CD4-positive, alpha-beta T cell treated with Interleukin-1 beta for 1 hour (primary cell): Measurements from ENCODE around the gene EHMT1.
"Not testable (repeated sequence)": the region's sequence is repeated elsewhere in the genome, so short reads cannot be mapped to it uniquely, and the experiment has no call there.

ENCODE experiments used
- DNase-seq, 2 donors: peaks; one replicate each; pipeline ENCODE4 v3.0.0-alpha.2; 2020 to 2022

Gene EHMT1

GRCh38 chr9:137834846-137835546, 216.2 kb downstream of the EHMT1 start:
- DNase-seq, result no peak

GRCh38 chr9:137836151-137836830, 217.5 kb downstream of the EHMT1 start:
- no peak for DNase-seq

GRCh38 chr9:137836831-137837241, 218.0 kb downstream of the EHMT1 start:
- no peak for DNase-seq

- no peak for DNase-seq
Observed at GRCh38 chr9:137837345-137838278, 218.8 kb downstream of the EHMT1 start.

GRCh38 chr9:137838576-137838975, 219.8 kb downstream of the EHMT1 start:
- DNase-seq, result no peak

- no peak for DNase-seq
Observed at GRCh38 chr9:137843355-137843754, 224.6 kb downstream of the EHMT1 start.

GRCh38 chr9:137851516-137852267, 232.9 kb downstream of the EHMT1 start:
- no peak for DNase-seq

GRCh38 chr9:137853392-137853995, 234.7 kb downstream of the EHMT1 start:
- DNase-seq, result no peak

- DNase-seq, result no peak
Observed at GRCh38 chr9:137860361-137860760, 241.6 kb downstream of the EHMT1 start.

- no peak for DNase-seq
Observed at GRCh38 chr9:137865581-137866145, 246.9 kb downstream of the EHMT1 start.

- no peak for DNase-seq
Observed at GRCh38 chr9:137866226-137867141, 247.7 kb downstream of the EHMT1 start.

- DNase-seq, result no peak
Observed at GRCh38 chr9:137870432-137870831, 251.6 kb downstream of the EHMT1 start.

GRCh38 chr9:137872296-137872695, 253.5 kb downstream of the EHMT1 start:
- DNase-seq, result no peak

- DNase-seq, result no peak
Observed at GRCh38 chr9:137873408-137873807, 254.6 kb downstream of the EHMT1 start.

GRCh38 chr9:137873858-137874362, 255.1 kb downstream of the EHMT1 start:
- no peak for DNase-seq

GRCh38 chr9:137875354-137875753, 256.5 kb downstream of the EHMT1 start:
- DNase-seq, result no peak

GRCh38 chr9:137875846-137876245, 257.0 kb downstream of the EHMT1 start:
- no peak for DNase-seq

- no peak for DNase-seq
Observed at GRCh38 chr9:137876269-137876668, 257.5 kb downstream of the EHMT1 start.

- no peak for DNase-seq
Observed at GRCh38 chr9:137876781-137877386, 258.1 kb downstream of the EHMT1 start.

- DNase-seq, result not testable (repeated sequence)
Observed at GRCh38 chr9:137877506-137878122, 258.8 kb downstream of the EHMT1 start, which contains the start of gene CACNA1B. Gene CACNA1B, plus strand, starts transcription at chr9:137877782. Its CDS starts 152 bp downstream, at chr9:137877934.
